Psoas muscle (tissue), 8 donors: ENCODE data around the gene FAM117B. TPM values are rescaled to one million over a fixed set of nuclear protein-coding genes. Genes with fewer than 3 reads are reported as not detected.

Experiments used
- ATAC-seq, 4 donors: fragments of 200-7000 bp; cut with Tn5 transposase; one replicate each; pipeline ENCODE4 v1.9.1; 2020; ENCODE audit warnings: moderate library complexity in 3 of 4, mild to moderate bottlenecking in 2 of 4
- DNase-seq, 2 donors: peaks; one replicate each; pipeline ENCODE4 v3.0.0-alpha.2; 2020
- H3K27ac ChIP-seq: fragments of 200-600 bp; one replicate; pipeline ENCODE4 v1.8.0; 2022
- H3K27me3 ChIP-seq, 3 donors: fragments of 200-600 bp in 1 of 3; one replicate each; pipeline versions ENCODE4 v1.6.1 to v1.8.0; 2013 to 2022; ENCODE audit warnings: low read length in 2 of 3, mild to moderate bottlenecking in 2 of 3, moderate library complexity in 1 of 3; ENCODE audit not compliant: insufficient read depth in 3 of 3
- H3K36me3 ChIP-seq, 2 donors: fragments of 200-600 bp in 1 of 2; one replicate each; pipeline versions ENCODE4 v1.6.1 to v1.8.0; 2013 to 2022; ENCODE audit warnings: low read depth in 1 of 2, mild to moderate bottlenecking in 1 of 2, moderate library complexity in 1 of 2; ENCODE audit not compliant: insufficient read depth in 1 of 2
- H3K4me1 ChIP-seq: fragments of 200-600 bp; one replicate; pipeline ENCODE4 v1.8.0; 2022
- H3K4me3 ChIP-seq: fragments of 200-600 bp; one replicate; pipeline ENCODE4 v1.8.0; 2022; ENCODE audit warnings: mild to moderate bottlenecking
- H3K9me3 ChIP-seq: fragments of 200-600 bp; one replicate; pipeline ENCODE4 v1.8.0; 2022
- CTCF ChIP-seq: fragments of 200-600 bp; IDR thresholded peaks from one replicate; pipeline ENCODE4 v1.8.0; 2022; ENCODE audit warnings: antibody characterized with exemption
- WGBS, 3 donors: extraction: QIAGEN DNeasy Blood & Tissue Kit; methylation state at CpG; one replicate each; pipeline versions ENCODE4 v1.1.6 to v1.1.7; 2013; 5-methylcytosine and 5-hydroxymethylcytosine counted together
- intact Hi-C, 2 donors: fragments of 100-400 bp; cut with DNase I; formaldehyde crosslinking; loops; one replicate each; pipeline versions ENCODE4 v1.11.0 to v1.14.2; 2022
- polyA plus RNA-seq, 3 donors: library from polyadenylated mRNA; stranded (reverse); fragments of 200-250 nt; gene quantifications; one replicate each; pipeline ENCODE4 v1.2.3, GENCODE V29; 2013
- total RNA-seq, 4 donors: library from RNA; stranded (reverse); fragmentation: NEBNext Ultra II Directional in 2 of 4; extraction: Animal tissue kit (Norgen Biotek cat#: 25700) in 2 of 4; gene quantifications; one replicate each; pipeline versions ENCODE4 v1.2.1 to v1.2.4, GENCODE V29; 2021 to 2023
- donor health status: healthy with polysubstance abuse.
- donor health status: DM: no; HTN: no; CAD: no; lungs with moderate emphysema.
- donor health status: Bipolar disorder and iron deficiency.
- donor health status: healthy.
- donor health status: DM: yes; HTN: yes; CAD: no.
- donor health status: DM: no; HTN: no; CAD: no.
- donor health status: DM: no; HTN: no; CAD: no.
- donor health status: DM: yes; HTN: yes; CAD: no.

The FAM117B gene
- total and polyA plus RNA-seq, 7 donors, result 0.31 to 2.4 (median 0.75) TPM

GRCh38 chr2:202690321-202690900, 55.6 kb downstream of the FAM117B start:
- Histone ChIP-seq H3K4me3 (no peak overlapping the region), H3K27me3 (no peaks in the 10 kb centered on the region), H3K9me3 (no peaks in the 10 kb centered on the region), H3K36me3 (no peaks in the 10 kb centered on the region), H3K27ac (no peak overlapping the region), H3K4me1 (no peaks in the 10 kb centered on the region)
- ATAC-seq (no peak), DNase-seq (no peak)
- intact Hi-C loops, result no loop called here
- WGBS, 3 donors, result 73 to 86% (median 77%) methylated on average over 3 of the region's 3 CpGs
- TF ChIP-seq CTCF, result no peak

DNA sequence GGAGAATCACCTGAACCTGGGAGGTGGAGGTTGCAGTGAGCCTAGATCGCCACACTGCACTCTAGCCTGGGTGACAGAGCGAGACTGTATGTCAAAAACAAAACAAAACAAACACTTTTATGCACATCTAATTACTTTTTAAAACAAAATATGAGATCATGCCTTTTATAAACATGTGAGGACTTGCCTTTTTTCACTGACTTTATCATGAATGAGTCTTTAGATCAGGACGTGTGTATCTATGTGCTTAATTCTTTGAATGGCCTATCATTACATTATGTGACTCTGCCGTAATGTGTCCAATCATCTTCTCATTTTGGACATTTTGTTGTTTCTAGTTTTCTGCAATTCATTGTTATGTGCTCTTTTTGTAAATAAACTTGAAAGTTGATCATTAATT, 58.7 kb downstream of the FAM117B start:
- H3K4me1 ChIP-seq, result no peaks in the 10 kb centered on the region

GRCh38 chr2:202695166-202695565, 60.4 kb downstream of the FAM117B start:
- intact Hi-C loops, result no loop called here
- H3K4me3 ChIP-seq, result no peak overlapping the region
- no peaks in the 10 kb centered on the region for H3K9me3 ChIP-seq
- 90 to 91% (median 90%) methylated on average over 9 of the region's 9 CpGs for WGBS, 3 donors
- ATAC-seq (no peak), DNase-seq (no peak)
- no peaks in the 10 kb centered on the region for H3K27me3 ChIP-seq
- H3K4me1 ChIP-seq, result no peaks in the 10 kb centered on the region
- no peak for TF ChIP-seq CTCF
- H3K27ac ChIP-seq, result no peak overlapping the region
- H3K36me3 ChIP-seq, result peaks cover 0 to 4% of the 10 kb centered on the region in 2 donors

More for the DNA sequence above, 58.7 kb downstream of the FAM117B start:
- ATAC-seq (no peak), DNase-seq (no peak)
- H3K4me3 ChIP-seq, result no peak overlapping the region
- no peaks in the 10 kb centered on the region for H3K9me3 ChIP-seq
- no peak for TF ChIP-seq CTCF
- WGBS, 3 donors, result 94 to 96% (median 94%) methylated on average over 4 of the region's 4 CpGs
- peaks cover 0 to 4% of the 10 kb centered on the region in 2 donors for H3K36me3 ChIP-seq
- no peaks in the 10 kb centered on the region for H3K27me3 ChIP-seq
- intact Hi-C loops, result no loop called here
- no peak overlapping the region for H3K27ac ChIP-seq

GRCh38 chr2:202700075-202700901, 65.5 kb downstream of the FAM117B start:
- DNase-seq (no peak), ATAC-seq (no peak)
- Histone ChIP-seq H3K9me3 (no peaks in the 10 kb centered on the region), H3K4me1 (no peaks in the 10 kb centered on the region), H3K36me3 (peaks cover 0 to 4% of the 10 kb centered on the region in 2 donors), H3K27ac (no peak overlapping the region), H3K4me3 (no peak overlapping the region), H3K27me3 (no peaks in the 10 kb centered on the region)
- no peak for TF ChIP-seq CTCF
- WGBS, 3 donors, result 89 to 93% (median 90%) methylated on average over 4 of the region's 4 CpGs
- intact Hi-C loops, result no loop called here
